ENCODE results near the gene MED12. TPM values are rescaled to one million over a fixed set of nuclear protein-coding genes. Genes with fewer than 3 reads are reported as not detected.

MED12 gene
- total RNA-seq, 2 donors from 2014 or later = 26.4 to 83.0 TPM

- intact Hi-C loops (cut with DNase I) = no loop called here
- WGBS, 2 donors = 21 to 29% methylated on average over 5 of the region's 5 CpGs
- no peak for ATAC-seq
- DNase-seq = no peak
- Histone ChIP-seq H3K9me3 (no peaks in the 10 kb centered on the region), H3K27ac (peak overlapping the region in 1 of 4 donors; percentile 62), H3K4me3 (no peak overlapping the region), H3K36me3 (replicated peaks in 1 of 2; ENCODE audit: insufficient read depth in 1 of 2, low read depth in 2 of 2) (no peaks in the 10 kb centered on the region), H3K4me1 (peaks cover 37% of the 10 kb centered on the region), H3K27me3 (no peaks in the 10 kb centered on the region)
- no peak for TF ChIP-seq POLR2A (IDR thresholded peaks at IDR 0.05)
- TF ChIP-seq, protein P1, sequence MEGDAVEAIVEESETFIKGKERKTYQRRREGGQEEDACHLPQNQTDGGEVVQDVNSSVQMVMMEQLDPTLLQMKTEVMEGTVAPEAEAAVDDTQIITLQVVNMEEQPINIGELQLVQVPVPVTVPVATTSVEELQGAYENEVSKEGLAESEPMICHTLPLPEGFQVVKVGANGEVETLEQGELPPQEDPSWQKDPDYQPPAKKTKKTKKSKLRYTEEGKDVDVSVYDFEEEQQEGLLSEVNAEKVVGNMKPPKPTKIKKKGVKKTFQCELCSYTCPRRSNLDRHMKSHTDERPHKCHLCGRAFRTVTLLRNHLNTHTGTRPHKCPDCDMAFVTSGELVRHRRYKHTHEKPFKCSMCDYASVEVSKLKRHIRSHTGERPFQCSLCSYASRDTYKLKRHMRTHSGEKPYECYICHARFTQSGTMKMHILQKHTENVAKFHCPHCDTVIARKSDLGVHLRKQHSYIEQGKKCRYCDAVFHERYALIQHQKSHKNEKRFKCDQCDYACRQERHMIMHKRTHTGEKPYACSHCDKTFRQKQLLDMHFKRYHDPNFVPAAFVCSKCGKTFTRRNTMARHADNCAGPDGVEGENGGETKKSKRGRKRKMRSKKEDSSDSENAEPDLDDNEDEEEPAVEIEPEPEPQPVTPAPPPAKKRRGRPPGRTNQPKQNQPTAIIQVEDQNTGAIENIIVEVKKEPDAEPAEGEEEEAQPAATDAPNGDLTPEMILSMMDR (IDR thresholded peaks at IDR 0.05) = no peak
These were observed 65.7 kb downstream of the MED12 start for GRCh38 chrX:71184092-71184491.

DNA sequence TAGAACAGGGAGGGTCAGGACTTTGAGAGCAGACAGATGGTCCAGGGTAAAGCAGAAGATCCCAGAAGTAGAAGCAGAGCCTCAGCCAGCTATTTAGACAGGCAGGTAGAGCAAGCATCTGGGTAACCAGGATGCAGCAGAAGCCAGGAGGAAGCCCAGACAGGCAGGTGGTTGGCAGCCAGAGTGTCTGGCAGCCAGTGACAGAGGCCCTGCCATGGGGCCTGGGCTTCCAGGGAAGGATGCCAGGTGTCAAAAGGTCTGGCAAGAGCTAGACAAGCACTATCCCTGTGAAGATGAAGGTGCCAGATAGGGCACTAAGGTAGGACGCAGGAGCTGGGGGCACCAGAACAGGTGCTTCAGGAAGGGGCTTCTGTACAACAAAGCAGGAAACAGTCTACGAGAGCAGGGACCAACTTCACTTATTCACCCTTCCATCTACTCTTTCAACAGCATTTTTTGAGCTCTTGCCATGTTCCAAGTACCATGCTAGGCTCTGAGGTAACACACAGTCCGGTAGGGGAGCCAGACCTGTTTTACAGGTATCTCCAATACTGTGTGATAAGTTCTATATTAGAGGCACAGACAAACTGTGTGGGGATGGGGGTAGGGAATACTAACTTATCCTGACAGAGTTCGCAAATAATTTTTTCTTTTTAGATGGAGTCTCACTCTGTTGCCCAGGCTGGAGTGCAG is 66.6 kb downstream of the MED12 start:
- DNase-seq (peak; percentile 29 to 58 (median 48)), ATAC-seq (no peak)
- 31 to 35% methylated on average over 4 of the region's 4 CpGs for WGBS, 2 donors
- Histone ChIP-seq H3K4me1 (peaks cover 28% of the 10 kb centered on the region), H3K9me3 (no peaks in the 10 kb centered on the region), H3K27ac (peak overlapping the region in 3 of 4 donors; percentile 25 to 62 (median 26)), H3K27me3 (no peaks in the 10 kb centered on the region), H3K36me3 (replicated peaks in 1 of 2; ENCODE audit: insufficient read depth in 1 of 2, low read depth in 2 of 2) (no peaks in the 10 kb centered on the region), H3K4me3 (no peak overlapping the region)
- intact Hi-C loops (cut with DNase I) = no loop called here
- TF ChIP-seq, protein P1 (IDR thresholded peaks at IDR 0.05) = peak in 4 of 7 experiments; percentile 21 to 27 (median 25)
- TF ChIP-seq POLR2A (IDR thresholded peaks at IDR 0.05) = no peak

DNA sequence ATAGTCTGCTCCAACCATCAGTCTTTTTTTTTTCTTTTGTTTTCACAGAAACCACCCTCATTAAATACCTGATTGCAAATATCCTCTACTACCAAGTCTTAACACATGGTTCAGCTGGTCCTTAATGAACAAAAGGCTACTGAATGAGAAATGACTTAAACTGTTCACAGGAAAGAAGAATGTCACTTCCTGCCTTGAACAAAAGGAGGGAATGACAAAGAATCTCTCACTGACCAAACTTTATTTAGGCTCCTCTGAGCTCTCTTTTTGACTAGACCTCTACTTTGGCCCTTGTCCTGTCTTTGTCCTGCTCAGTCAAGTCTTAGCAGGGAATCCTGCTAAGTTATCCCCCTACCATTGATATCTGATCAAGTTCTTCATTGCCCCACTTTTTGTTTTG is 72.9 kb downstream of the MED12 start:
- H3K9me3 ChIP-seq = no peaks in the 10 kb centered on the region
- H3K36me3 ChIP-seq (replicated peaks in 1 of 2; ENCODE audit: insufficient read depth in 1 of 2, low read depth in 2 of 2) = no peaks in the 10 kb centered on the region
- TF ChIP-seq, protein P1 (IDR thresholded peaks at IDR 0.05) = no peak
- TF ChIP-seq POLR2A (IDR thresholded peaks at IDR 0.05) = no peak
- no peaks in the 10 kb centered on the region for H3K4me1 ChIP-seq
- no peak overlapping the region for H3K27ac ChIP-seq
- no peak overlapping the region for H3K4me3 ChIP-seq
- DNase-seq (no peak), ATAC-seq (no peak)
- intact Hi-C loops (cut with DNase I) = no loop called here
- H3K27me3 ChIP-seq = no peaks in the 10 kb centered on the region

Small RNAs within 50 kb of the gene (small RNA-seq; reads per million reads assigned to genes)
- not detected for gene CXorf65

Other genes with a start within 250 kb of the MED12 start
- under 1 TPM; 0.26 to 0.66 TPM for gene TEX11, start 209.9 kb upstream of the MED12 start, total RNA-seq
- not detected for gene SLC7A3, start 187.5 kb upstream of the MED12 start, total RNA-seq
- gene SNX12, start 50.3 kb upstream of the MED12 start, total RNA-seq = 10 to 100 TPM; 16.2 to 20.0 TPM
- 10 to 100 TPM; 10.9 to 16.5 TPM for gene FOXO4, start 22.7 kb upstream of the MED12 start, total RNA-seq
- gene CXorf65, start 11.9 kb upstream of the MED12 start, total RNA-seq = not detected
- 1 to 10 TPM in 1 of 2 donors, under 1 TPM in 1; 0.52 to 8.2 TPM for gene IL2RG, start 7.0 kb upstream of the MED12 start, total RNA-seq
- gene NLGN3, start 26.2 kb downstream of the MED12 start, total RNA-seq = 1 to 10 TPM in 1 of 2 donors, not detected in 1; 1.0 TPM
- gene GJB1, start 104.6 kb downstream of the MED12 start, total RNA-seq = 10 to 100 TPM; 24.7 to 31.4 TPM
- 10 to 100 TPM in 1 of 2 donors, 1 to 10 TPM in 1; 8.8 to 10.2 TPM for gene ZMYM3, start 135.5 kb downstream of the MED12 start, total RNA-seq
- 100 to 1,000 TPM; 132 to 176 TPM for gene NONO, start 165.0 kb downstream of the MED12 start, total RNA-seq
- 1 to 10 TPM in 1 of 2 donors, not detected in 1; 6.9 TPM for gene ITGB1BP2, start 183.2 kb downstream of the MED12 start, total RNA-seq
- 10 to 100 TPM; 24.4 to 38.9 TPM for gene TAF1, start 247.8 kb downstream of the MED12 start, total RNA-seq